Erythroblast (primary cell): ENCODE measurements around the gene CST5.
"Not testable (repeated sequence)": the region's sequence is repeated elsewhere in the genome, so short reads cannot be mapped to it uniquely, and the experiment has no call there.

Experiments used
- GATA1 ChIP-seq: IDR thresholded peaks from 2 replicates; pipeline ENCODE4 v1.6.1; 2011; ENCODE audit warnings: low read depth, mild to moderate bottlenecking, control low read depth, low read length, moderate library complexity
- POLR2A ChIP-seq: IDR thresholded peaks from 2 replicates; pipeline ENCODE4 v1.6.1; 2011; ENCODE audit warnings: mild to moderate bottlenecking, low read length

DNA sequence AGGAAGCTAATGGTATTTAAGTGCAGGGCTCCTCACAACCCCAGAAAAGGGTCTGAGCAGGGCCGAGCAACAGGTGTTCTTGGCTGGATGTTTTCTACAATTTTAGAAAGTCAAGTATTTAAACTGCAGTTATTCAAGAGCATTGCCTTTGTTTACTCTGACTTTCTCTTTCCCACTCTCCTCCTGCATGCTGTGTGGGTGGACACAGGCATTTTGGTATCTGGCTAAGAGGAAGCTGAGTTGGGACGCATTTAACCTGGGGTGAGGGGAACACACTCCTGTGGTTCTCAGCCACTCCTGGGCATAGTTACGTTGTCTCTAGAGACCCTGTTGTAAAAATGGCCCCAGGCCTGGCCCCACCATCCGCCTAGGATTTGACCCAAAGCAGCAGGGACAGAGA is 34.9 kb upstream of the CST5 start:
- not testable (repeated sequence) for TF ChIP-seq POLR2A, GATA1
